HEK293 (cell line): ENCODE results near the gene CSNK1E.

Experiments used
- CTCF ChIA-PET: fragments of 350-600 bp; formaldehyde crosslinking; extraction: SDS; loops from one replicate; lab custom pipeline; 2021; ENCODE audit warnings: antibody characterized with exemption; lab: Yijun Ruan, JAX
- POLR2A ChIA-PET: fragments of 300-600 bp; formaldehyde crosslinking; extraction: SDS; loops from one replicate; lab custom pipeline; 2020; ENCODE audit warnings: antibody characterized with exemption, inconsistent platforms; lab: Yijun Ruan, JAX
- H3K27ac ChIP-seq: fragments of 200-500 bp; sonication (Bioruptor generic); 2 replicates; pipeline ENCODE4 v1.5.1; 2014; ENCODE audit warnings: low read depth, low read length, control low read depth, inconsistent platforms; ENCODE audit errors: extremely low read depth
- H3K36me3 ChIP-seq, 2 experiments: fragments of 200-500 bp in 1 of 2; sonication (Bioruptor generic) in 1 of 2; 1 replicate in 1 of 2; 2 replicates in 1 of 2; pipeline ENCODE4 v1.5.1; 2014 to 2017; ENCODE audit warnings: inconsistent platforms in 2 of 2, low read length in 2 of 2; ENCODE audit not compliant: control insufficient read depth in 2 of 2, insufficient read depth in 1 of 2
- H3K4me1 ChIP-seq: fragments of 200-500 bp; sonication (Bioruptor generic); 2 replicates; pipeline ENCODE4 v1.5.1; 2014; ENCODE audit warnings: mild to moderate bottlenecking, low read length, inconsistent platforms; ENCODE audit not compliant: control insufficient read depth, insufficient read depth
- H3K4me3 ChIP-seq: 2 replicates; pipeline ENCODE4 v1.5.1; 2011; ENCODE audit warnings: low read depth, mild to moderate bottlenecking, control low read depth, low read length, moderate library complexity
- H3K9me3 ChIP-seq: fragments of 200-500 bp; sonication (Bioruptor generic); 2 replicates; pipeline ENCODE4 v1.5.1; 2014; ENCODE audit warnings: low read depth, low read length, inconsistent platforms; ENCODE audit not compliant: control insufficient read depth, insufficient read depth
- SP2 ChIP-seq: fragments of 450-650 bp; formaldehyde crosslinking; IDR thresholded peaks from 2 replicates; pipeline ENCODE4 v1.5.1; 2016; ENCODE audit warnings: missing biosample characterization, missing genetic modification characterization
- ZBTB7A ChIP-seq: fragments of 450-650 bp; formaldehyde crosslinking; IDR thresholded peaks from 2 replicates; pipeline ENCODE4 v1.5.1; 2016; ENCODE audit warnings: low read depth, missing biosample characterization, missing genetic modification characterization
- ZNF433 ChIP-seq: fragments of 450-650 bp; formaldehyde crosslinking; IDR thresholded peaks from 2 replicates; pipeline ENCODE4 v1.5.1; 2016; ENCODE audit warnings: missing biosample characterization, missing genetic modification characterization, low read depth
- ZNF501 ChIP-seq: fragments of 450-650 bp; formaldehyde crosslinking; IDR thresholded peaks from 2 replicates; pipeline ENCODE4 v1.5.1; 2016; ENCODE audit warnings: missing biosample characterization, missing genetic modification characterization
- ZNF514 ChIP-seq: fragments of 450-650 bp; formaldehyde crosslinking; IDR thresholded peaks from 2 replicates; pipeline ENCODE4 v1.5.1; 2016; ENCODE audit warnings: missing biosample characterization, missing genetic modification characterization
- ZNF529 ChIP-seq: fragments of 450-650 bp; formaldehyde crosslinking; IDR thresholded peaks from 2 replicates; pipeline ENCODE4 v1.5.1; 2017; ENCODE audit warnings: missing genetic modification characterization, missing biosample characterization; ENCODE audit not compliant: insufficient replicate concordance
- ZNF610 ChIP-seq: fragments of 450-650 bp; formaldehyde crosslinking; IDR thresholded peaks from 2 replicates; pipeline ENCODE4 v1.5.1; 2016; ENCODE audit warnings: missing biosample characterization, missing genetic modification characterization, borderline replicate concordance
- ZNF624 ChIP-seq: fragments of 450-650 bp; formaldehyde crosslinking; IDR thresholded peaks from 2 replicates; pipeline ENCODE4 v1.5.1; 2017; ENCODE audit warnings: missing biosample characterization, missing genetic modification characterization
- ZNF777 ChIP-seq: fragments of 450-650 bp; formaldehyde crosslinking; IDR thresholded peaks from 2 replicates; pipeline ENCODE4 v1.5.1; 2017; ENCODE audit warnings: missing biosample characterization, missing genetic modification characterization, borderline replicate concordance
- TF ChIP-seq, protein P1 (sequence below): fragments of 450-650 bp; formaldehyde crosslinking; IDR thresholded peaks from 2 replicates; pipeline ENCODE4 v1.5.1; 2016; ENCODE audit warnings: missing biosample characterization, missing genetic modification characterization
- TF ChIP-seq, protein P2 (sequence below): fragments of 450-650 bp; formaldehyde crosslinking; IDR thresholded peaks from 2 replicates; pipeline ENCODE4 v1.5.1; 2017; ENCODE audit warnings: missing biosample characterization, missing genetic modification characterization
- TF ChIP-seq, protein P3 (sequence below): fragments of 450-650 bp; formaldehyde crosslinking; IDR thresholded peaks from 2 replicates; pipeline ENCODE4 v1.5.1; 2016; ENCODE audit warnings: missing biosample characterization, missing genetic modification characterization
- TF ChIP-seq, protein P4 (sequence below): fragments of 450-650 bp; formaldehyde crosslinking; IDR thresholded peaks from 2 replicates; pipeline ENCODE4 v1.5.1; 2016; ENCODE audit warnings: missing biosample characterization, missing genetic modification characterization
- TF ChIP-seq, protein P5 (sequence below): fragments of 450-650 bp; formaldehyde crosslinking; IDR thresholded peaks from 2 replicates; pipeline ENCODE4 v1.5.1; 2016; ENCODE audit warnings: missing biosample characterization, missing genetic modification characterization
- TF ChIP-seq, protein P6 (sequence below): fragments of 450-650 bp; formaldehyde crosslinking; IDR thresholded peaks from 2 replicates; pipeline ENCODE4 v1.5.1; 2016; ENCODE audit warnings: missing biosample characterization, missing genetic modification characterization, borderline replicate concordance

CSNK1E gene

DNA sequence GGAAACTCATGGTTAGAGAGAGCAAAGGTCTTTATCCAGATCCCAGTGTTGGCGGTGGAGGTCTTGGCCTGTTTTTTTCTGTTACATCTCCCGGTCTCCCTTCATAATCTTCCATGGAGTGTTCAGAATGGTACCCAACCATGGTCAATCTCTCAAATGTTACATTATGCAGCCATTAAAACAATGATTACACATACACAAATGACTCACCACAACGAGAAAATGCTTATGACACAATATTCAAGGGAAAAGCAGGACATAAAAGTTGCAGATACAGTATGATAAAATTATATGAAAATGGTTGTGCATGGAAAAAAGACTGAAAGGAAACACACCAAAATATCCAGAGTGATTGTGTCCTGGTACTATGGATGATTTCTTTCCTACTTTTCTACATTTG is 17.8 kb upstream of the CSNK1E start:
- POLR2A ChIA-PET = no interaction called here
- H3K4me1 ChIP-seq = 0 out of 2 replicates have a peak, but pooled peaks cover 3% of the 10 kb centered on the region
- CTCF ChIA-PET = interaction anchor here (0.6 to 0.7 kb wide), 4 partner anchors 40 to 346 kb away, joined by 3 to 6 read pairs (median 3); no protein-coding TSS in a partner anchor

DNA sequence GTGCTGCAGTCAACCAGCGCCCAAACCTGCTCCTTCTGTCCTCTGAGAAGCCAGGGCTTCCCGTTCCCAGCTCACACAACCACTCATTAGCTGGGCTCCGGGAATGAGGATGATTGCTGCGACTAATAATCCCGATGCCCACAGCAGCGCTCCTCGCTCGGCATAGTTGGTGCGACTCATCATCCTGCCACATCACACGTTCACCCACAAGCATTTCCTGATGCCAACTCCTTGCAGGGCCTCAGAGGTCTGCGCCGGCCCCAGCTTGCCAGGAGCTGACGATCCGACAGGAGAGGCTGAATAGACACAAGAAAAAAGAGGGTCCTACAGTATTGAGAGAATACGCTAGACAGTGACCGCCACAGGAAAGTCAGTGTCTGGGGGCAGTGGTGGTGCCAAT is 10.6 kb upstream of the CSNK1E start:
- Histone ChIP-seq H3K27ac (no peak overlapping the region), H3K36me3 (no peaks in the 10 kb centered on the region), H3K4me3 (no peak overlapping the region), H3K9me3 (no peaks in the 10 kb centered on the region), H3K4me1 (no peaks in the 10 kb centered on the region)
- CTCF ChIA-PET = no interaction called here
- POLR2A ChIA-PET = no interaction called here
- TF ChIP-seq, protein P1, sequence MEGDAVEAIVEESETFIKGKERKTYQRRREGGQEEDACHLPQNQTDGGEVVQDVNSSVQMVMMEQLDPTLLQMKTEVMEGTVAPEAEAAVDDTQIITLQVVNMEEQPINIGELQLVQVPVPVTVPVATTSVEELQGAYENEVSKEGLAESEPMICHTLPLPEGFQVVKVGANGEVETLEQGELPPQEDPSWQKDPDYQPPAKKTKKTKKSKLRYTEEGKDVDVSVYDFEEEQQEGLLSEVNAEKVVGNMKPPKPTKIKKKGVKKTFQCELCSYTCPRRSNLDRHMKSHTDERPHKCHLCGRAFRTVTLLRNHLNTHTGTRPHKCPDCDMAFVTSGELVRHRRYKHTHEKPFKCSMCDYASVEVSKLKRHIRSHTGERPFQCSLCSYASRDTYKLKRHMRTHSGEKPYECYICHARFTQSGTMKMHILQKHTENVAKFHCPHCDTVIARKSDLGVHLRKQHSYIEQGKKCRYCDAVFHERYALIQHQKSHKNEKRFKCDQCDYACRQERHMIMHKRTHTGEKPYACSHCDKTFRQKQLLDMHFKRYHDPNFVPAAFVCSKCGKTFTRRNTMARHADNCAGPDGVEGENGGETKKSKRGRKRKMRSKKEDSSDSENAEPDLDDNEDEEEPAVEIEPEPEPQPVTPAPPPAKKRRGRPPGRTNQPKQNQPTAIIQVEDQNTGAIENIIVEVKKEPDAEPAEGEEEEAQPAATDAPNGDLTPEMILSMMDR (tag by site-specific recombination) = no peak
- TF ChIP-seq ZNF624 (tag by site-specific recombination) (no peak), ZNF777 (tag by site-specific recombination) (no peak), SP2 (tag by site-specific recombination) (no peak), ZNF433 (tag by site-specific recombination) (no peak), ZNF610 (tag by site-specific recombination) (no peak), ZNF529 (tag by site-specific recombination) (no peak), ZNF514 (tag by site-specific recombination) (no peak)
- TF ChIP-seq, protein P2, sequence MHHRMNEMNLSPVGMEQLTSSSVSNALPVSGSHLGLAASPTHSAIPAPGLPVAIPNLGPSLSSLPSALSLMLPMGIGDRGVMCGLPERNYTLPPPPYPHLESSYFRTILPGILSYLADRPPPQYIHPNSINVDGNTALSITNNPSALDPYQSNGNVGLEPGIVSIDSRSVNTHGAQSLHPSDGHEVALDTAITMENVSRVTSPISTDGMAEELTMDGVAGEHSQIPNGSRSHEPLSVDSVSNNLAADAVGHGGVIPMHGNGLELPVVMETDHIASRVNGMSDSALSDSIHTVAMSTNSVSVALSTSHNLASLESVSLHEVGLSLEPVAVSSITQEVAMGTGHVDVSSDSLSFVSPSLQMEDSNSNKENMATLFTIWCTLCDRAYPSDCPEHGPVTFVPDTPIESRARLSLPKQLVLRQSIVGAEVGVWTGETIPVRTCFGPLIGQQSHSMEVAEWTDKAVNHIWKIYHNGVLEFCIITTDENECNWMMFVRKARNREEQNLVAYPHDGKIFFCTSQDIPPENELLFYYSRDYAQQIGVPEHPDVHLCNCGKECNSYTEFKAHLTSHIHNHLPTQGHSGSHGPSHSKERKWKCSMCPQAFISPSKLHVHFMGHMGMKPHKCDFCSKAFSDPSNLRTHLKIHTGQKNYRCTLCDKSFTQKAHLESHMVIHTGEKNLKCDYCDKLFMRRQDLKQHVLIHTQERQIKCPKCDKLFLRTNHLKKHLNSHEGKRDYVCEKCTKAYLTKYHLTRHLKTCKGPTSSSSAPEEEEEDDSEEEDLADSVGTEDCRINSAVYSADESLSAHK (tag by site-specific recombination) = no peak
- TF ChIP-seq, protein P3, sequence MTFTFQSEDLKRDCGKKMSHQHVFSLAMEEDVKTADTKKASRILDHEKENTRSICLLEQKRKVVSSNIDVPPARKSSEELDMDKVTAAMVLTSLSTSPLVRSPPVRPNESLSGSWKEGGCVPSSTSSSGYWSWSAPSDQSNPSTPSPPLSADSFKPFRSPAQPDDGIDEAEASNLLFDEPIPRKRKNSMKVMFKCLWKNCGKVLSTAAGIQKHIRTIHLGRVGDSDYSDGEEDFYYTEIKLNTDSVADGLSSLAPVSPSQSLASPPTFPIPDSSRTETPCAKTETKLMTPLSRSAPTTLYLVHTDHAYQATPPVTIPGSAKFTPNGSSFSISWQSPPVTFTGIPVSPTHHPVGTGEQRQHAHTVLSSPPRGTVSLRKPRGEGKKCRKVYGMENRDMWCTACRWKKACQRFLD = no peak

More for the DNA sequence above, 17.8 kb upstream of the CSNK1E start:
- Histone ChIP-seq H3K36me3 (no peaks in the 10 kb centered on the region; a peak in 1 of 3 replicates), H3K9me3 (no peaks in the 10 kb centered on the region), H3K27ac (no peak overlapping the region), H3K4me3 (no peak overlapping the region)
- TF ChIP-seq ZNF501 (tag by site-specific recombination) (no peak), ZBTB7A (tag by site-specific recombination) (no peak)
- TF ChIP-seq, protein P4, sequence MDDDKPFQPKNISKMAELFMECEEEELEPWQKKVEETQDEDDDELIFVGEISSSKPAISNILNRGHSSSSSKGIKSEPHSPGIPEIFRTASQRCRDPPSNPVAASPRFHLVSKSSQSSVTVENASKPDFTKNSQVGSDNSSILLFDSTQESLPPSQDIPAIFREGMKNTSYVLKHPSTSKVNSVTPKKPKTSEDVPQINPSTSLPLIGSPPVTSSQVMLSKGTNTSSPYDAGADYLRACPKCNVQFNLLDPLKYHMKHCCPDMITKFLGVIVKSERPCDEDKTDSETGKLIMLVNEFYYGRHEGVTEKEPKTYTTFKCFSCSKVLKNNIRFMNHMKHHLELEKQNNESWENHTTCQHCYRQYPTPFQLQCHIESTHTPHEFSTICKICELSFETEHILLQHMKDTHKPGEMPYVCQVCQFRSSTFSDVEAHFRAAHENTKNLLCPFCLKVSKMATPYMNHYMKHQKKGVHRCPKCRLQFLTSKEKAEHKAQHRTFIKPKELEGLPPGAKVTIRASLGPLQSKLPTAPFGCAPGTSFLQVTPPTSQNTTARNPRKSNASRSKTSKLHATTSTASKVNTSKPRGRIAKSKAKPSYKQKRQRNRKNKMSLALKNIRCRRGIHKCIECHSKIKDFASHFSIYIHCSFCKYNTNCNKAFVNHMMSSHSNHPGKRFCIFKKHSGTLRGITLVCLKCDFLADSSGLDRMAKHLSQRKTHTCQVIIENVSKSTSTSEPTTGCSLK (tag by site-specific recombination) = no peak
- TF ChIP-seq, protein P5, sequence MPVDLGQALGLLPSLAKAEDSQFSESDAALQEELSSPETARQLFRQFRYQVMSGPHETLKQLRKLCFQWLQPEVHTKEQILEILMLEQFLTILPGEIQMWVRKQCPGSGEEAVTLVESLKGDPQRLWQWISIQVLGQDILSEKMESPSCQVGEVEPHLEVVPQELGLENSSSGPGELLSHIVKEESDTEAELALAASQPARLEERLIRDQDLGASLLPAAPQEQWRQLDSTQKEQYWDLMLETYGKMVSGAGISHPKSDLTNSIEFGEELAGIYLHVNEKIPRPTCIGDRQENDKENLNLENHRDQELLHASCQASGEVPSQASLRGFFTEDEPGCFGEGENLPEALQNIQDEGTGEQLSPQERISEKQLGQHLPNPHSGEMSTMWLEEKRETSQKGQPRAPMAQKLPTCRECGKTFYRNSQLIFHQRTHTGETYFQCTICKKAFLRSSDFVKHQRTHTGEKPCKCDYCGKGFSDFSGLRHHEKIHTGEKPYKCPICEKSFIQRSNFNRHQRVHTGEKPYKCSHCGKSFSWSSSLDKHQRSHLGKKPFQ = no peak
- TF ChIP-seq, protein P6, sequence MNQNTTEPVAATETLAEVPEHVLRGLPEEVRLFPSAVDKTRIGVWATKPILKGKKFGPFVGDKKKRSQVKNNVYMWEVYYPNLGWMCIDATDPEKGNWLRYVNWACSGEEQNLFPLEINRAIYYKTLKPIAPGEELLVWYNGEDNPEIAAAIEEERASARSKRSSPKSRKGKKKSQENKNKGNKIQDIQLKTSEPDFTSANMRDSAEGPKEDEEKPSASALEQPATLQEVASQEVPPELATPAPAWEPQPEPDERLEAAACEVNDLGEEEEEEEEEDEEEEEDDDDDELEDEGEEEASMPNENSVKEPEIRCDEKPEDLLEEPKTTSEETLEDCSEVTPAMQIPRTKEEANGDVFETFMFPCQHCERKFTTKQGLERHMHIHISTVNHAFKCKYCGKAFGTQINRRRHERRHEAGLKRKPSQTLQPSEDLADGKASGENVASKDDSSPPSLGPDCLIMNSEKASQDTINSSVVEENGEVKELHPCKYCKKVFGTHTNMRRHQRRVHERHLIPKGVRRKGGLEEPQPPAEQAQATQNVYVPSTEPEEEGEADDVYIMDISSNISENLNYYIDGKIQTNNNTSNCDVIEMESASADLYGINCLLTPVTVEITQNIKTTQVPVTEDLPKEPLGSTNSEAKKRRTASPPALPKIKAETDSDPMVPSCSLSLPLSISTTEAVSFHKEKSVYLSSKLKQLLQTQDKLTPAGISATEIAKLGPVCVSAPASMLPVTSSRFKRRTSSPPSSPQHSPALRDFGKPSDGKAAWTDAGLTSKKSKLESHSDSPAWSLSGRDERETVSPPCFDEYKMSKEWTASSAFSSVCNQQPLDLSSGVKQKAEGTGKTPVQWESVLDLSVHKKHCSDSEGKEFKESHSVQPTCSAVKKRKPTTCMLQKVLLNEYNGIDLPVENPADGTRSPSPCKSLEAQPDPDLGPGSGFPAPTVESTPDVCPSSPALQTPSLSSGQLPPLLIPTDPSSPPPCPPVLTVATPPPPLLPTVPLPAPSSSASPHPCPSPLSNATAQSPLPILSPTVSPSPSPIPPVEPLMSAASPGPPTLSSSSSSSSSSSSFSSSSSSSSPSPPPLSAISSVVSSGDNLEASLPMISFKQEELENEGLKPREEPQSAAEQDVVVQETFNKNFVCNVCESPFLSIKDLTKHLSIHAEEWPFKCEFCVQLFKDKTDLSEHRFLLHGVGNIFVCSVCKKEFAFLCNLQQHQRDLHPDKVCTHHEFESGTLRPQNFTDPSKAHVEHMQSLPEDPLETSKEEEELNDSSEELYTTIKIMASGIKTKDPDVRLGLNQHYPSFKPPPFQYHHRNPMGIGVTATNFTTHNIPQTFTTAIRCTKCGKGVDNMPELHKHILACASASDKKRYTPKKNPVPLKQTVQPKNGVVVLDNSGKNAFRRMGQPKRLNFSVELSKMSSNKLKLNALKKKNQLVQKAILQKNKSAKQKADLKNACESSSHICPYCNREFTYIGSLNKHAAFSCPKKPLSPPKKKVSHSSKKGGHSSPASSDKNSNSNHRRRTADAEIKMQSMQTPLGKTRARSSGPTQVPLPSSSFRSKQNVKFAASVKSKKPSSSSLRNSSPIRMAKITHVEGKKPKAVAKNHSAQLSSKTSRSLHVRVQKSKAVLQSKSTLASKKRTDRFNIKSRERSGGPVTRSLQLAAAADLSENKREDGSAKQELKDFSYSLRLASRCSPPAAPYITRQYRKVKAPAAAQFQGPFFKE (tag by site-specific recombination) = no peak
